Smooth muscle cell (in vitro differentiated cells): Measurements from ENCODE around the gene SUMO4. TPM values are rescaled to one million over a fixed set of nuclear protein-coding genes. Genes with fewer than 3 reads are reported as not detected.

Experiments
- DNase-seq: peaks from one replicate; lab custom pipeline; 2025; ENCODE audit not compliant: unreplicated experiment; lab: John Stamatoyannopoulos, UW
- H2AFZ ChIP-seq: fragments of 200-600 bp; sonication (generic); 2 replicates; pipeline ENCODE4 v1.6.0; 2016; ENCODE audit warnings: antibody characterized with exemption, low read depth, mild to moderate bottlenecking
- H3F3A ChIP-seq: fragments of 200-600 bp; sonication (generic); 2 replicates; pipeline ENCODE4 v1.6.0; 2017; ENCODE audit warnings: antibody characterized with exemption, low read depth
- H3K27ac ChIP-seq: fragments of 200-600 bp; sonication (generic); 2 replicates; pipeline ENCODE4 v1.5.1; 2016; ENCODE audit warnings: low read depth, mild to moderate bottlenecking
- H3K27me3 ChIP-seq: fragments of 200-600 bp; sonication (generic); 2 replicates; pipeline ENCODE4 v1.6.1; 2016; ENCODE audit warnings: low read depth, mild to moderate bottlenecking
- H3K36me3 ChIP-seq: fragments of 200-600 bp; sonication (generic); 2 replicates; pipeline ENCODE4 v1.5.1; 2016; ENCODE audit warnings: low read depth
- H3K4me1 ChIP-seq: fragments of 200-600 bp; sonication (generic); 2 replicates; pipeline ENCODE4 v1.5.1; 2016; ENCODE audit warnings: low read depth
- H3K4me2 ChIP-seq: fragments of 200-600 bp; sonication (generic); 2 replicates; pipeline ENCODE4 v1.6.0; 2016; ENCODE audit warnings: mild to moderate bottlenecking
- H3K4me3 ChIP-seq: fragments of 200-600 bp; sonication (generic); 2 replicates; pipeline ENCODE4 v1.5.1; 2016; ENCODE audit warnings: mild to moderate bottlenecking
- H3K79me2 ChIP-seq: fragments of 200-600 bp; sonication (generic); 2 replicates; pipeline ENCODE4 v1.6.0; 2016; ENCODE audit warnings: low read depth, mild to moderate bottlenecking
- H3K9ac ChIP-seq: fragments of 200-600 bp; sonication (generic); 2 replicates; pipeline ENCODE4 v1.6.0; 2016; ENCODE audit warnings: low read depth
- H3K9me3 ChIP-seq: fragments of 200-600 bp; sonication (generic); replicated peaks from 2 replicates; pipeline ENCODE4 v1.5.1; 2016; ENCODE audit warnings: low read depth
- H4K20me1 ChIP-seq: fragments of 200-600 bp; sonication (generic); 2 replicates; pipeline ENCODE4 v1.6.0; 2016; ENCODE audit warnings: low read depth
- CTCF ChIP-seq: fragments of 200-600 bp; sonication (generic); IDR thresholded peaks from 2 replicates; pipeline ENCODE4 v1.5.1; 2017; ENCODE audit warnings: borderline replicate concordance, mild to moderate bottlenecking, antibody characterized with exemption; ENCODE audit not compliant: insufficient read depth, poor library complexity, severe bottlenecking
- WGBS: methylation state at CpG from one replicate; pipeline ENCODE4 v1.1.7; 2016; ENCODE audit warnings: low lambda C conversion rate; 5-methylcytosine and 5-hydroxymethylcytosine counted together
- polyA plus RNA-seq: library from polyadenylated mRNA; unstranded; fragments of >200 nt; fragmentation: Nextera tagmentation; extraction: Ambion mirVana; gene quantifications from 2 replicates; pipeline ENCODE4 v1.2.1, GENCODE V29; 2016
- total RNA-seq: library from RNA; depleted of rRNA; stranded (reverse); fragments of >200 nt; gene quantifications from 2 replicates; pipeline ENCODE4 v1.2.3, GENCODE V29; 2014

SUMO4 gene
- total and polyA plus RNA-seq, 2 experiments from 2014 or later = 0.15 to 1.4 TPM

- no peak for DNase-seq
- Histone ChIP-seq H4K20me1 (no peaks in the 10 kb centered on the region), H3K4me1 (peaks cover 7% of the 10 kb centered on the region), H3K4me3 (no peak overlapping the region), H3K36me3 (no peaks in the 10 kb centered on the region), H3K4me2 (no peak overlapping the region), H3K27ac (no peak overlapping the region), H3F3A (no peaks in the 10 kb centered on the region), H3K9me3 (no peaks in the 10 kb centered on the region), H3K79me2 (no peaks in the 10 kb centered on the region), H3K27me3 (peaks cover 18% of the 10 kb centered on the region), H3K9ac (no peak overlapping the region), H2AFZ (no peak overlapping the region)
- TF ChIP-seq CTCF = no peak
- WGBS = 89% methylated on average over 5 of the region's 5 CpGs
These were observed 46.8 kb downstream of the SUMO4 start for GRCh38 chr6:149446791-149447376.

GRCh38 chr6:149448821-149449453 lies 48.9 kb downstream of the SUMO4 start:
- TF ChIP-seq CTCF = no peak

GRCh38 chr6:149449831-149450678 lies 50.0 kb downstream of the SUMO4 start:
- no peak overlapping the region for H3K27ac ChIP-seq
- H3K9ac ChIP-seq = no peak overlapping the region
- no peaks in the 10 kb centered on the region for H3K79me2 ChIP-seq
- no peaks in the 10 kb centered on the region for H3F3A ChIP-seq
- H3K27me3 ChIP-seq = peaks cover 23% of the 10 kb centered on the region
- no peaks in the 10 kb centered on the region for H3K9me3 ChIP-seq
- DNase-seq = no peak
- TF ChIP-seq CTCF = no peak
- H3K36me3 ChIP-seq = no peaks in the 10 kb centered on the region
- peak overlapping the region; percentile 93 for H3K4me2 ChIP-seq
- 90% methylated on average over 14 of the region's 14 CpGs for WGBS
- no peaks in the 10 kb centered on the region for H4K20me1 ChIP-seq
- H3K4me1 ChIP-seq = peaks cover 7% of the 10 kb centered on the region
- H3K4me3 ChIP-seq = peak overlapping the region; percentile 53
- H2AFZ ChIP-seq = peak overlapping the region; percentile 62

More at GRCh38 chr6:149448821-149449453, 48.9 kb downstream of the SUMO4 start:
- WGBS = 94% methylated on average over 5 of the region's 5 CpGs
- H3K9me3 ChIP-seq = no peaks in the 10 kb centered on the region
- H3K27ac ChIP-seq = no peak overlapping the region
- H3F3A ChIP-seq = no peaks in the 10 kb centered on the region
- H3K27me3 ChIP-seq = peaks cover 23% of the 10 kb centered on the region
- H4K20me1 ChIP-seq = no peaks in the 10 kb centered on the region
- no peak overlapping the region for H2AFZ ChIP-seq
- no peak overlapping the region for H3K9ac ChIP-seq
- DNase-seq = no peak
- no peaks in the 10 kb centered on the region for H3K79me2 ChIP-seq
- H3K4me3 ChIP-seq = no peak overlapping the region
- peaks cover 7% of the 10 kb centered on the region for H3K4me1 ChIP-seq
- H3K36me3 ChIP-seq = no peaks in the 10 kb centered on the region
- H3K4me2 ChIP-seq = no peak overlapping the region

Other genes starting within 250 kb of the SUMO4 start
- 68.7 and 78.5 TPM in 2 replicates for gene TAB2, start 82.5 kb upstream of the SUMO4 start, total RNA-seq
- 12.6 and 14.3 TPM in 2 replicates for gene TAB2, start 82.5 kb upstream of the SUMO4 start, polyA plus RNA-seq
- gene ZC3H12D, start 84.8 kb downstream of the SUMO4 start, total RNA-seq = 0.09 TPM in 1 of 2 replicates, not detected in the other
- not detected in 2 replicates for gene ZC3H12D, start 84.8 kb downstream of the SUMO4 start, polyA plus RNA-seq
- gene PPIL4, start 145.8 kb downstream of the SUMO4 start, total RNA-seq = 64.8 and 65.3 TPM in 2 replicates
- gene PPIL4, start 145.8 kb downstream of the SUMO4 start, polyA plus RNA-seq = 30.8 and 36.8 TPM in 2 replicates
- 48.0 and 52.6 TPM in 2 replicates for gene GINM1, start 166.1 kb downstream of the SUMO4 start, total RNA-seq
- 45.9 and 46.8 TPM in 2 replicates for gene GINM1, start 166.1 kb downstream of the SUMO4 start, polyA plus RNA-seq
- 24.6 and 27.7 TPM in 2 replicates for gene KATNA1, start 248.5 kb downstream of the SUMO4 start, total RNA-seq
- 17.8 and 20.7 TPM in 2 replicates for gene KATNA1, start 248.5 kb downstream of the SUMO4 start, polyA plus RNA-seq